Skeletal muscle tissue (tissue), 4 donors: ENCODE measurements around the gene WDR4. TPM values are rescaled to one million over a fixed set of nuclear protein-coding genes. Genes with fewer than 3 reads are reported as not detected.
A peak's percentile ranks its signal among the peaks of the same experiment; 100 is the strongest.
"Not testable (repeated sequence)": the region's sequence is repeated elsewhere in the genome, so short reads cannot be mapped to it uniquely, and the experiment has no call there.

Source experiments
- H3K27ac ChIP-seq: one replicate; pipeline ENCODE4 v1.7.0; 2013; ENCODE audit warnings: mild to moderate bottlenecking, low read depth, low read length, inconsistent platforms
- H3K27me3 ChIP-seq, 3 donors: one replicate each; pipeline ENCODE4 v1.7.0; 2013; ENCODE audit warnings: low read length in 3 of 3; ENCODE audit not compliant: control insufficient read depth in 3 of 3, insufficient read depth in 3 of 3
- H3K36me3 ChIP-seq, 3 donors: one replicate each; pipeline ENCODE4 v1.7.0; 2013; ENCODE audit warnings: low read length in 3 of 3; ENCODE audit not compliant: control insufficient read depth in 3 of 3, insufficient read depth in 3 of 3
- H3K4me1 ChIP-seq, 3 donors: one replicate each; pipeline ENCODE4 v1.7.0; 2013; ENCODE audit warnings: low read length in 3 of 3, mild to moderate bottlenecking in 3 of 3; ENCODE audit not compliant: control insufficient read depth in 3 of 3, insufficient read depth in 3 of 3
- H3K4me3 ChIP-seq, 3 donors: one replicate each; pipeline ENCODE4 v1.7.0; 2013; ENCODE audit warnings: low read length in 3 of 3
- H3K9ac ChIP-seq, 3 donors: one replicate each; pipeline ENCODE4 v1.7.0; 2013; ENCODE audit warnings: low read length in 3 of 3, mild to moderate bottlenecking in 3 of 3, moderate library complexity in 2 of 3, low read depth in 1 of 3
- H3K9me3 ChIP-seq, 3 donors: one replicate each; pipeline ENCODE4 v1.7.0; 2013; ENCODE audit warnings: low read length in 3 of 3; ENCODE audit not compliant: control insufficient read depth in 3 of 3
- total RNA-seq: library from RNA; depleted of rRNA; stranded (reverse); fragments of >200 nt; gene quantifications from one replicate; pipeline ENCODE4 v1.2.3, GENCODE V29; 2014
- donor health status: Osteomylitis.

The WDR4 gene
- total RNA-seq, 1 donor from 2014 or later, result 8.4 TPM

- H3K4me3 ChIP-seq, H3K4me1 ChIP-seq, H3K9me3 ChIP-seq, H3K27me3 ChIP-seq, H3K27ac ChIP-seq, H3K9ac ChIP-seq: not testable (repeated sequence)
- H3K36me3 ChIP-seq, result peaks cover 20 to 23% (median 23%) of the 10 kb centered on the region in 3 donors
Measured at GRCh38 chr21:42911920-42912319, 32.6 kb upstream of the WDR4 start.

- not testable (repeated sequence) for H3K27ac ChIP-seq, H3K9ac ChIP-seq, H3K27me3 ChIP-seq, H3K4me1 ChIP-seq, H3K4me3 ChIP-seq, H3K9me3 ChIP-seq
- peaks cover 36 to 45% (median 39%) of the 10 kb centered on the region in 3 donors for H3K36me3 ChIP-seq
Measured at GRCh38 chr21:42908484-42908883, 29.1 kb upstream of the WDR4 start.

GRCh38 chr21:42906233-42906632, 26.9 kb upstream of the WDR4 start:
- H3K9me3 ChIP-seq, result no peaks in the 10 kb centered on the region
- H3K4me3 ChIP-seq, result no peak overlapping the region
- H3K9ac ChIP-seq, result no peak overlapping the region
- no peak overlapping the region for H3K27ac ChIP-seq
- no peaks in the 10 kb centered on the region for H3K4me1 ChIP-seq
- no peaks in the 10 kb centered on the region for H3K27me3 ChIP-seq
- H3K36me3 ChIP-seq, result peaks cover 35 to 48% (median 48%) of the 10 kb centered on the region in 3 donors

GRCh38 chr21:42905195-42905594, 25.9 kb upstream of the WDR4 start:
- no peak overlapping the region for H3K9ac ChIP-seq
- peaks cover 32 to 57% (median 48%) of the 10 kb centered on the region in 3 donors for H3K36me3 ChIP-seq
- no peaks in the 10 kb centered on the region for H3K9me3 ChIP-seq
- H3K27ac ChIP-seq, result no peak overlapping the region
- H3K27me3 ChIP-seq, result no peaks in the 10 kb centered on the region
- H3K4me3 ChIP-seq, result no peak overlapping the region
- peaks cover 0 to 2% (median 0%) of the 10 kb centered on the region in 3 donors for H3K4me1 ChIP-seq

GRCh38 chr21:42903817-42904216, 24.5 kb upstream of the WDR4 start:
- peaks cover 27 to 57% (median 46%) of the 10 kb centered on the region in 3 donors for H3K36me3 ChIP-seq
- peaks cover 0 to 2% (median 0%) of the 10 kb centered on the region in 3 donors for H3K4me1 ChIP-seq
- no peak overlapping the region for H3K27ac ChIP-seq
- no peak overlapping the region for H3K9ac ChIP-seq
- H3K4me3 ChIP-seq, result no peak overlapping the region
- no peaks in the 10 kb centered on the region for H3K9me3 ChIP-seq
- H3K27me3 ChIP-seq, result no peaks in the 10 kb centered on the region

DNA sequence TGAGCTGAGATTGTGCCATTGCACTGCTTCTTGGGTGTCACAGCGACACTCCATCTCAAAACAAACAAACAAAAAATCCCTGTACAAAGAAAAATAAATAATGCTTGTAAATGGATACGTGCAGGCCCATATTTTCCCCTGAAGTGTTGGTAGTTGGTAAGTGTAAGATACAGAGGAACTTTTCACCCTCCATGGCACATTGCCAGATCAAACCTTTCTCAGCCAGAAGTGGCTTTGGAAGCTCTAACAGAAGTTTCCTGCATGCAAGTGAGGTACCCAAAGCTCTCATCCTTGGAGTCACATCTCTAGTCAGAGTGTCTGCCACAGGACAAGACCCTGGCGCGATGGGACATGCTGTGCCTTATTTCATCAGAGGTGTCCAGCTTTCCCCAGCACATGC, 21.1 kb upstream of the WDR4 start:
- peaks cover 24 to 55% (median 45%) of the 10 kb centered on the region in 3 donors for H3K36me3 ChIP-seq
- no peaks in the 10 kb centered on the region for H3K27me3 ChIP-seq
- peaks cover 0 to 4% (median 2%) of the 10 kb centered on the region in 3 donors for H3K4me1 ChIP-seq
- H3K27ac ChIP-seq, result no peak overlapping the region
- H3K4me3 ChIP-seq, result no peak overlapping the region
- no peaks in the 10 kb centered on the region for H3K9me3 ChIP-seq
- H3K9ac ChIP-seq, result no peak overlapping the region

GRCh38 chr21:42892931-42893755, 13.8 kb upstream of the WDR4 start, which contains the start of gene NDUFV3:
NDUFV3 (plus strand) TSS chr21:42893309; CDS start chr21:42893334, 25 bp downstream.
- no peaks in the 10 kb centered on the region for H3K27me3 ChIP-seq
- H3K36me3 ChIP-seq, result peaks cover 2 to 12% (median 8%) of the 10 kb centered on the region in 3 donors
- no peaks in the 10 kb centered on the region for H3K9me3 ChIP-seq
- peak within 1 kb of the TSS; percentile 98 to 99 (median 98) for H3K9ac ChIP-seq
- peak within 1 kb of the TSS; percentile 76 to 96 (median 93) for H3K4me3 ChIP-seq
- peaks cover 11 to 22% (median 13%) of the 10 kb centered on the region in 3 donors for H3K4me1 ChIP-seq
- peak within 1 kb of the TSS; percentile 97 for H3K27ac ChIP-seq

DNA sequence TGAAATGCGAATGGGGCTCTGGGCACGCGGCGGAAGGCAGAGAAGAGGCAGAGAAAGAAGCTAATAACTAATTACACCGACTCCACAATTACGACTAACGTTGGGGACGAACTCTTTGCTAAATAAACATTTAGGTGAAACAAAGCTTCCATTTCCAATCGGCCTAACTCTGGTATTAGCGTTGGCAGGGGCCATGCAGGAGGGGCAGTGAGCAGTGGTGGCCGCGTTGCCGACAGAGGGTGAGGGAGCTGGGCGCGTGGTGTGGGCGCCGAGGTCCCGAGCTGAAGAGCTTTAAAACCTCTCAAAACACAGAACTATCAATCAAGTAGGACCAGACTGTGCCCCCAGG, 13.2 kb upstream of the WDR4 start:
- peak overlapping the region; percentile 78 to 98 (median 96) for H3K9ac ChIP-seq
- peaks cover 2 to 9% (median 6%) of the 10 kb centered on the region in 3 donors for H3K36me3 ChIP-seq
- H3K4me1 ChIP-seq, result peaks cover 11 to 22% (median 13%) of the 10 kb centered on the region in 3 donors
- H3K4me3 ChIP-seq, result peak overlapping the region; percentile 74 to 88 (median 76)
- peak overlapping the region; percentile 97 for H3K27ac ChIP-seq
- no peaks in the 10 kb centered on the region for H3K9me3 ChIP-seq
- H3K27me3 ChIP-seq, result no peaks in the 10 kb centered on the region

DNA sequence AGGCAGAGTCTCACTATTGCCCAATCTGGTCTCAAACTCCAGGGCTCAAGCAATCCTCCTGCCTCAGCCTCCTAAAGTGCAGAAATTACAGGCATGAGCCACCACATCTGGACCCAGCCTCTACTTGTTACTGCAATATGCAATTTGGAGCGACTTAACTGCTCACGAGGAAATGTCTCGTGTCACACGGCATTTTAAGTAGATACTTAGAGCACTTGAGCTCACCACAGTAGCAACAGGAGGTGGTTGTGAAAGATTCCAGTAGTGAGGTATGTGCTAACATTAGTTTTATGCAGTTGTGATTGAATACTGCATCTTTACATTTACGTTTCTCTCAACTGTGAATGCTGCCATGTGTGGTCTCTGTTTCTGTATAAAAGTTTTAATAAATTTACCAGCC, 8.0 kb upstream of the WDR4 start:
- Histone ChIP-seq H3K4me3 (no peak overlapping the region), H3K27ac (no peak overlapping the region), H3K36me3 (no peaks in the 10 kb centered on the region), H3K4me1 (peaks cover 0 to 1% (median 1%) of the 10 kb centered on the region in 3 donors), H3K9me3 (no peaks in the 10 kb centered on the region), H3K27me3 (no peaks in the 10 kb centered on the region), H3K9ac (no peak overlapping the region)

GRCh38 chr21:42883921-42884320, 4.6 kb upstream of the WDR4 start:
- Histone ChIP-seq H3K27me3 (no peaks in the 10 kb centered on the region), H3K36me3 (no peaks in the 10 kb centered on the region), H3K4me1 (peaks cover 4 to 16% (median 5%) of the 10 kb centered on the region in 3 donors), H3K9me3 (no peaks in the 10 kb centered on the region), H3K27ac (no peak overlapping the region), H3K9ac (no peak overlapping the region), H3K4me3 (no peak overlapping the region)
